PC-9 (cell line): Measurements from ENCODE around the gene CEP170B. TPM values are rescaled to one million over a fixed set of nuclear protein-coding genes. Genes with fewer than 3 reads are reported as not detected.

Experiments used
- BruUV-seq: library from RNA; stranded (reverse); fragments of 400-500 nt; replicated peaks from 2 replicates; lab custom pipeline; 2021; lab: Mats Ljungman, UMichigan
- CTCF ChIA-PET: fragments of 300-600 bp; sonication (Branson Sonifier 250); formaldehyde crosslinking; loops from one replicate; lab custom pipeline; 2022; ENCODE audit warnings: antibody characterized with exemption; lab: Charles Lee
- POLR2A ChIA-PET: fragments of 300-600 bp; sonication (Branson Sonifier 250); formaldehyde crosslinking; loops from one replicate; lab custom pipeline; 2022; ENCODE audit warnings: antibody characterized with exemption; ENCODE audit not compliant: unreplicated experiment; lab: Charles Lee
- DNase-seq, 2 experiments: peaks; one replicate each; pipeline versions ENCODE4 v3.0.0 to v3.0.0-alpha.2; 2015 to 2022; ENCODE audit warnings: mixed read lengths in 1 of 2
- H2AFZ ChIP-seq: fragments of 200-600 bp; sonication (generic); 2 replicates; pipeline ENCODE4 v1.8.1; 2017; ENCODE audit warnings: antibody characterized with exemption
- H3F3A ChIP-seq: fragments of 200-600 bp; sonication (generic); 2 replicates; pipeline ENCODE4 v1.8.1; 2017; ENCODE audit warnings: antibody characterized with exemption, mild to moderate bottlenecking, low read depth; ENCODE audit not compliant: insufficient read depth
- H3K27ac ChIP-seq: fragments of 200-600 bp; sonication (generic); 2 replicates; pipeline ENCODE4 v1.6.1; 2016; ENCODE audit warnings: mixed run types
- H3K27me3 ChIP-seq: fragments of 200-600 bp; sonication (generic); 2 replicates; pipeline ENCODE4 v1.6.1; 2016; ENCODE audit warnings: low read depth, mixed run types; ENCODE audit not compliant: insufficient read depth
- H3K36me3 ChIP-seq: fragments of 200-600 bp; sonication (generic); 2 replicates; pipeline ENCODE4 v1.6.1; 2016; ENCODE audit warnings: low read depth, mixed run types
- H3K4me1 ChIP-seq: fragments of 200-600 bp; sonication (generic); replicated peaks from 2 replicates; pipeline ENCODE4 v1.6.1; 2016; ENCODE audit warnings: mixed run types; ENCODE audit not compliant: insufficient read depth
- H3K4me2 ChIP-seq: fragments of 200-600 bp; sonication (generic); 2 replicates; pipeline ENCODE4 v1.6.1; 2017; ENCODE audit warnings: mixed run types
- H3K4me3 ChIP-seq: fragments of 200-600 bp; sonication (generic); 2 replicates; pipeline ENCODE4 v1.6.1; 2016; ENCODE audit warnings: mixed run types
- H3K79me2 ChIP-seq: fragments of 200-600 bp; sonication (generic); 2 replicates; pipeline ENCODE4 v1.6.1; 2017; ENCODE audit warnings: low read depth, mixed run types
- H3K9me2 ChIP-seq: fragments of 200-600 bp; sonication (generic); 2 replicates; pipeline ENCODE4 v1.8.1; 2017; ENCODE audit warnings: mild to moderate bottlenecking; ENCODE audit not compliant: insufficient read depth
- H3K9me3 ChIP-seq: fragments of 200-600 bp; sonication (generic); 2 replicates; pipeline ENCODE4 v1.8.1; 2016; ENCODE audit warnings: low read depth; ENCODE audit not compliant: insufficient read depth
- H4K20me1 ChIP-seq: fragments of 200-600 bp; sonication (generic); 2 replicates; pipeline ENCODE4 v1.8.1; 2017; ENCODE audit not compliant: insufficient read depth
- EZH2 ChIP-seq: fragments of 200-600 bp; sonication (generic); IDR thresholded peaks from 2 replicates; pipeline ENCODE4 v1.8.0; 2017; ENCODE audit warnings: antibody characterized with exemption, low read depth
- intact Hi-C: fragments of 100-400 bp; cut with micrococcal nuclease; formaldehyde crosslinking; loops from one replicate; pipeline ENCODE4 v1.10.0; 2022; ENCODE audit not compliant: unreplicated experiment
- total RNA-seq: library from RNA; stranded (reverse); gene quantifications from 2 replicates; pipeline ENCODE4 v1.2.3, GENCODE V29; 2021
- TF ChIP-seq, protein P1 (sequence below): fragments of 200-600 bp; sonication (generic); conservative IDR thresholded peaks from 2 replicates; pipeline ENCODE4 v1.6.1; 2017; ENCODE audit warnings: mixed run types, antibody characterized with exemption, mild to moderate bottlenecking, moderate library complexity

CEP170B gene
- total RNA-seq, 1 experiment from 2014 or later: 25.7 TPM

- H3F3A ChIP-seq: no peaks in the 10 kb centered on the region; the same call in 1 of the 2 replicates
- H3K36me3 ChIP-seq: no peaks in the 10 kb centered on the region
- ChIA-PET POLR2A (no interaction called here), CTCF (no interaction called here)
- H2AFZ ChIP-seq: no peak overlapping the region
- H3K27me3 ChIP-seq: no peaks in the 10 kb centered on the region
- no peaks in the 10 kb centered on the region for H3K4me1 ChIP-seq
- peaks cover 12% of the 10 kb centered on the region; the same call in 1 of the 2 replicates for H3K9me3 ChIP-seq
- H3K4me2 ChIP-seq: no peak overlapping the region
- no peaks in the 10 kb centered on the region for H3K9me2 ChIP-seq
- intact Hi-C loops: no loop called here
- DNase-seq: no peak
- no peaks in the 10 kb centered on the region; the same call in 1 of the 2 replicates for H4K20me1 ChIP-seq
- H3K4me3 ChIP-seq: no peak overlapping the region
- no peak overlapping the region for H3K27ac ChIP-seq
- no TSS peak for BruUV-seq
- TF ChIP-seq, protein P1, sequence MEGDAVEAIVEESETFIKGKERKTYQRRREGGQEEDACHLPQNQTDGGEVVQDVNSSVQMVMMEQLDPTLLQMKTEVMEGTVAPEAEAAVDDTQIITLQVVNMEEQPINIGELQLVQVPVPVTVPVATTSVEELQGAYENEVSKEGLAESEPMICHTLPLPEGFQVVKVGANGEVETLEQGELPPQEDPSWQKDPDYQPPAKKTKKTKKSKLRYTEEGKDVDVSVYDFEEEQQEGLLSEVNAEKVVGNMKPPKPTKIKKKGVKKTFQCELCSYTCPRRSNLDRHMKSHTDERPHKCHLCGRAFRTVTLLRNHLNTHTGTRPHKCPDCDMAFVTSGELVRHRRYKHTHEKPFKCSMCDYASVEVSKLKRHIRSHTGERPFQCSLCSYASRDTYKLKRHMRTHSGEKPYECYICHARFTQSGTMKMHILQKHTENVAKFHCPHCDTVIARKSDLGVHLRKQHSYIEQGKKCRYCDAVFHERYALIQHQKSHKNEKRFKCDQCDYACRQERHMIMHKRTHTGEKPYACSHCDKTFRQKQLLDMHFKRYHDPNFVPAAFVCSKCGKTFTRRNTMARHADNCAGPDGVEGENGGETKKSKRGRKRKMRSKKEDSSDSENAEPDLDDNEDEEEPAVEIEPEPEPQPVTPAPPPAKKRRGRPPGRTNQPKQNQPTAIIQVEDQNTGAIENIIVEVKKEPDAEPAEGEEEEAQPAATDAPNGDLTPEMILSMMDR: no peak
- TF ChIP-seq EZH2: no peak
- no peaks in the 10 kb centered on the region for H3K79me2 ChIP-seq
Observed at GRCh38 chr14:104841730-104842129, 23.3 kb upstream of the CEP170B start.

- no peaks in the 10 kb centered on the region; the same call in 1 of the 2 replicates for H4K20me1 ChIP-seq
- H2AFZ ChIP-seq: no peak overlapping the region
- peaks cover 12% of the 10 kb centered on the region; the same call in 1 of the 2 replicates for H3K9me3 ChIP-seq
- TF ChIP-seq, protein P1: no peak
- TF ChIP-seq EZH2: no peak
- no peak overlapping the region for H3K4me3 ChIP-seq
- no peaks in the 10 kb centered on the region for H3K36me3 ChIP-seq
- H3K27ac ChIP-seq: no peak overlapping the region
- DNase-seq: no peak
- intact Hi-C loops: no loop called here
- no peaks in the 10 kb centered on the region for H3K79me2 ChIP-seq
- H3F3A ChIP-seq: no peaks in the 10 kb centered on the region; the same call in 1 of the 2 replicates
- H3K27me3 ChIP-seq: no peaks in the 10 kb centered on the region
- H3K4me2 ChIP-seq: no peak overlapping the region
- POLR2A ChIA-PET: no interaction called here
- CTCF ChIA-PET: no interaction called here
- H3K4me1 ChIP-seq: no peaks in the 10 kb centered on the region
- no peaks in the 10 kb centered on the region for H3K9me2 ChIP-seq
- no TSS peak for BruUV-seq
Observed at GRCh38 chr14:104843006-104843405, 22.1 kb upstream of the CEP170B start.

GRCh38 chr14:104843442-104844305, 21.4 kb upstream of the CEP170B start:
- no peak overlapping the region for H2AFZ ChIP-seq
- H4K20me1 ChIP-seq: no peaks in the 10 kb centered on the region; the same call in 1 of the 2 replicates
- no peak overlapping the region for H3K4me3 ChIP-seq
- H3K9me3 ChIP-seq: peaks cover 12% of the 10 kb centered on the region; the same call in 1 of the 2 replicates
- no peaks in the 10 kb centered on the region for H3K36me3 ChIP-seq
- POLR2A ChIA-PET: no interaction called here
- no peak for DNase-seq
- no peaks in the 10 kb centered on the region; the same call in 1 of the 2 replicates for H3F3A ChIP-seq
- H3K4me2 ChIP-seq: no peak overlapping the region
- no peak overlapping the region for H3K27ac ChIP-seq
- H3K4me1 ChIP-seq: no peaks in the 10 kb centered on the region
- H3K9me2 ChIP-seq: no peaks in the 10 kb centered on the region
- H3K27me3 ChIP-seq: no peaks in the 10 kb centered on the region
- no peaks in the 10 kb centered on the region for H3K79me2 ChIP-seq
- intact Hi-C loops: no loop called here
- BruUV-seq: no TSS peak
- CTCF ChIA-PET: no interaction called here
- TF ChIP-seq, protein P1: no peak
- no peak for TF ChIP-seq EZH2
